Gastrocnemius medialis (tissue), 4 donors: ENCODE measurements around the gene CDC14A. TPM values are rescaled to one million over a fixed set of nuclear protein-coding genes. Genes with fewer than 3 reads are reported as not detected.

Experiments used
- ATAC-seq, 2 donors: fragments of 150-250 bp; one replicate each; pipeline ENCODE4 v1.9.1; 2016
- DNase-seq, 2 donors: peaks; one replicate each; pipeline ENCODE4 v3.0.0-alpha.2; 2019
- H3K27ac ChIP-seq, 4 donors: fragments of 200-600 bp; sonication (generic); 1 replicate in 1 of 4; 2 replicates in 3 of 4; pipeline ENCODE4 v1.5.1; 2016 to 2018; ENCODE audit warnings: mild to moderate bottlenecking in 2 of 4, moderate library complexity in 1 of 4
- H3K27me3 ChIP-seq, 3 donors: fragments of 200-600 bp; sonication (generic) in 2 of 3; 1 replicate in 1 of 3; 2 replicates in 2 of 3; pipeline versions ENCODE4 v1.5.1 to v1.6.0; 2016 to 2019; ENCODE audit warnings: mild to moderate bottlenecking in 1 of 3, moderate library complexity in 1 of 3
- H3K36me3 ChIP-seq, 2 donors: fragments of 200-600 bp; sonication (generic) in 1 of 2; one replicate each; pipeline ENCODE4 v1.5.1; 2017 to 2018
- H3K4me1 ChIP-seq, 2 donors: fragments of 200-600 bp; sonication (generic) in 1 of 2; one replicate each; pipeline ENCODE4 v1.5.1; 2016 to 2017; ENCODE audit warnings: mild to moderate bottlenecking in 2 of 2
- H3K4me3 ChIP-seq, 4 donors: fragments of 200-600 bp; sonication (generic) in 3 of 4; 1 replicate in 1 of 4; 2 replicates in 3 of 4; pipeline ENCODE4 v1.5.1; 2016 to 2019; ENCODE audit warnings: mild to moderate bottlenecking in 2 of 4
- H3K9me3 ChIP-seq, 3 donors: fragments of 200-600 bp; sonication (generic) in 2 of 3; 1 replicate in 1 of 3; 2 replicates in 2 of 3; pipeline ENCODE4 v1.5.1; 2016 to 2019
- CTCF ChIP-seq, 5 experiments: fragments of 450-650 bp in 3 of 5; fragments of 200-600 bp in 2 of 5; sonication (generic) in 2 of 5; IDR thresholded peaks in 4 of 5; conservative IDR thresholded peaks in 1 of 5; 1 replicate in 4 of 5; 2 replicates in 1 of 5; pipeline ENCODE4 v1.5.1; 2016 to 2019; ENCODE audit warnings: antibody characterized with exemption in 5 of 5, mild to moderate bottlenecking in 3 of 5, moderate library complexity in 3 of 5
- POLR2A ChIP-seq, 2 donors: fragments of 450-650 bp; IDR thresholded peaks; one replicate each; pipeline ENCODE4 v1.6.1; 2017; ENCODE audit warnings: antibody characterized with exemption in 2 of 2, mild to moderate bottlenecking in 2 of 2, moderate library complexity in 2 of 2
- in situ Hi-C, 4 donors: fragments of 200-750 bp; cut with MboI; loops; one replicate each; pipeline versions ENCODE4 v1.15.0 to v1.8.0; 2017; ENCODE audit warnings: low sequenced_read_pairs in 4 of 4
- intact Hi-C: fragments of 100-400 bp; cut with DNase I; formaldehyde crosslinking; loops from one replicate; pipeline ENCODE4 v1.15.1; 2023; ENCODE audit warnings: low total_unique reads
- total RNA-seq, 4 donors: library from RNA; depleted of rRNA; stranded (reverse); fragments of >200 nt; gene quantifications; one replicate each; pipeline versions ENCODE4 v1.1.0 to v1.2.3, GENCODE V29; 2016

CDC14A gene
- total RNA-seq, 4 donors from 2014 or later, result 2.1 to 10.0 (median 6.0) TPM

GRCh38 chr1:100440075-100440809 lies 87.9 kb downstream of the CDC14A start:
- Histone ChIP-seq H3K4me1 (peaks cover 17 to 49% of the 10 kb centered on the region in 2 donors), H3K9me3 (no peaks in the 10 kb centered on the region), H3K36me3 (no peaks in the 10 kb centered on the region), H3K27ac (peak overlapping the region in 3 of 4 donors; percentile 65 to 73 (median 70)), H3K4me3 (no peak overlapping the region), H3K27me3 (no peaks in the 10 kb centered on the region)
- no peak for DNase-seq
- intact Hi-C loops (no loop called here), in situ Hi-C loops (no loop called here)
- no peak for ATAC-seq
- TF ChIP-seq CTCF (IDR thresholded peaks at IDR 0.05 in 4 of 5, conservative IDR thresholded peaks at IDR 0.05 in 1 of 5), result no peak
- no peak for TF ChIP-seq POLR2A (IDR thresholded peaks at IDR 0.05)

GRCh38 chr1:100441146-100441545 lies 88.8 kb downstream of the CDC14A start:
- DNase-seq (no peak), ATAC-seq (no peak)
- no peak for TF ChIP-seq POLR2A (IDR thresholded peaks at IDR 0.05)
- no peak for TF ChIP-seq CTCF (IDR thresholded peaks at IDR 0.05 in 4 of 5, conservative IDR thresholded peaks at IDR 0.05 in 1 of 5)
- intact Hi-C loops, result no loop called here
- H3K9me3 ChIP-seq, result no peaks in the 10 kb centered on the region
- peaks cover 17 to 49% of the 10 kb centered on the region in 2 donors for H3K4me1 ChIP-seq
- no peaks in the 10 kb centered on the region for H3K36me3 ChIP-seq
- H3K27me3 ChIP-seq, result no peaks in the 10 kb centered on the region
- H3K27ac ChIP-seq, result peak overlapping the region in 1 of 4 donors; percentile 8
- in situ Hi-C loops, result no loop called here
- no peak overlapping the region for H3K4me3 ChIP-seq

GRCh38 chr1:100441651-100442050 lies 89.3 kb downstream of the CDC14A start:
- Histone ChIP-seq H3K4me3 (no peak overlapping the region), H3K4me1 (peaks cover 17 to 49% of the 10 kb centered on the region in 2 donors), H3K9me3 (no peaks in the 10 kb centered on the region), H3K36me3 (no peaks in the 10 kb centered on the region), H3K27ac (peak overlapping the region in 1 of 4 donors; percentile 8), H3K27me3 (no peaks in the 10 kb centered on the region)
- intact Hi-C loops, result no loop called here
- ATAC-seq (no peak), DNase-seq (no peak)
- no peak for TF ChIP-seq POLR2A (IDR thresholded peaks at IDR 0.05)
- no peak for TF ChIP-seq CTCF (IDR thresholded peaks at IDR 0.05 in 4 of 5, conservative IDR thresholded peaks at IDR 0.05 in 1 of 5)
- in situ Hi-C loops, result no loop called here

GRCh38 chr1:100443811-100444571 lies 91.7 kb downstream of the CDC14A start:
- peak; percentile 19 to 28 for DNase-seq
- peak overlapping the region; percentile 5 to 70 (median 64) for H3K27ac ChIP-seq
- intact Hi-C loops (no loop called here), in situ Hi-C loops (no loop called here)
- peak overlapping the region in 1 of 4 donors; percentile 3 for H3K4me3 ChIP-seq
- TF ChIP-seq CTCF (IDR thresholded peaks at IDR 0.05 in 4 of 5, conservative IDR thresholded peaks at IDR 0.05 in 1 of 5) (no peak), POLR2A (IDR thresholded peaks at IDR 0.05) (peak in 1 of 2 donors; percentile 34)
- peaks cover 13 to 43% of the 10 kb centered on the region in 2 donors for H3K4me1 ChIP-seq
- H3K36me3 ChIP-seq, result no peaks in the 10 kb centered on the region
- H3K9me3 ChIP-seq, result no peaks in the 10 kb centered on the region
- no peaks in the 10 kb centered on the region for H3K27me3 ChIP-seq
- ATAC-seq, result peak; percentile 88 to 93
